Panc1 (cell line): ENCODE results near the gene ZNF45. TPM values are rescaled to one million over a fixed set of nuclear protein-coding genes. Genes with fewer than 3 reads are reported as not detected.

Experiments
- ATAC-seq: fragments of 200-7000 bp; cut with Tn5 transposase; 2 replicates; pipeline ENCODE4 v1.9.1; 2020; ENCODE audit warnings: mild to moderate bottlenecking, moderate library complexity
- BruUV-seq: library from RNA; stranded (reverse); fragments of 400-500 nt; replicated peaks from 2 replicates; lab custom pipeline; 2021; lab: Mats Ljungman, UMichigan
- CTCF ChIA-PET: fragments of 300-600 bp; sonication (Branson Sonifier 250); formaldehyde crosslinking; loops from one replicate; lab custom pipeline; 2022; ENCODE audit warnings: antibody characterized with exemption; lab: Charles Lee
- POLR2A ChIA-PET: fragments of 300-600 bp; sonication (Branson Sonifier 250); formaldehyde crosslinking; loops from one replicate; lab custom pipeline; 2022; ENCODE audit warnings: antibody characterized with exemption; lab: Charles Lee
- DNase-seq: peaks from one replicate; pipeline ENCODE4 v3.0.0-alpha.2; 2010; ENCODE audit warnings: low read depth, low spot score
- H3K27ac ChIP-seq: 2 replicates; pipeline ENCODE4 v1.5.1; 2011; ENCODE audit warnings: mild to moderate bottlenecking, low read length, inconsistent platforms
- H3K27me3 ChIP-seq: fragments of 200-500 bp; sonication (Bioruptor generic); 2 replicates; pipeline ENCODE4 v1.6.0; 2014; ENCODE audit warnings: low read length, inconsistent platforms; ENCODE audit not compliant: control insufficient read depth, insufficient read depth
- H3K36me3 ChIP-seq: fragments of 200-500 bp; sonication (Bioruptor generic); 2 replicates; pipeline ENCODE4 v1.5.1; 2014; ENCODE audit warnings: inconsistent platforms, mild to moderate bottlenecking, low read length, moderate library complexity; ENCODE audit not compliant: control insufficient read depth, insufficient read depth
- H3K4me1 ChIP-seq: 2 replicates; pipeline ENCODE4 v1.5.1; 2011; ENCODE audit warnings: inconsistent platforms, mild to moderate bottlenecking, low read length, moderate library complexity; ENCODE audit not compliant: control insufficient read depth, insufficient read depth
- H3K4me3 ChIP-seq, 2 experiments: 2 replicates each; pipeline ENCODE4 v1.5.1; 2011 to 2012; ENCODE audit warnings: low read depth in 2 of 2, low read length in 2 of 2, mild to moderate bottlenecking in 2 of 2, inconsistent platforms in 1 of 2, moderate library complexity in 1 of 2
- H3K9me3 ChIP-seq: fragments of 200-500 bp; sonication (Bioruptor generic); 2 replicates; pipeline ENCODE4 v1.5.1; 2014; ENCODE audit warnings: low read depth, mild to moderate bottlenecking, inconsistent platforms, low read length, moderate library complexity; ENCODE audit not compliant: control insufficient read depth, insufficient read depth
- POLR2AphosphoS5 ChIP-seq: IDR thresholded peaks from 2 replicates; pipeline ENCODE4 v1.6.1; 2012; ENCODE audit warnings: mild to moderate bottlenecking, low read depth, low read length, moderate library complexity
- SIN3A ChIP-seq: IDR thresholded peaks from 2 replicates; pipeline ENCODE4 v1.6.1; 2012; ENCODE audit warnings: low read depth, mild to moderate bottlenecking, low read length, moderate library complexity, borderline replicate concordance; ENCODE audit not compliant: insufficient read depth
- TCF7L2 ChIP-seq: IDR thresholded peaks from 2 replicates; pipeline ENCODE4 v1.6.1; 2011; ENCODE audit warnings: mild to moderate bottlenecking, low read depth, low read length, inconsistent platforms
- in situ Hi-C: cut with HindIII; loops from 2 replicates; pipeline ENCODE4 v1.10.0; 2016; ENCODE audit warnings: low sequenced_read_pairs, low pct_unique_long_range_greater_than_20kb
- intact Hi-C: fragments of 100-400 bp; cut with micrococcal nuclease; formaldehyde crosslinking; loops from one replicate; pipeline ENCODE4 v1.10.0; 2022; ENCODE audit not compliant: unreplicated experiment
- total RNA-seq: library from RNA; stranded (reverse); gene quantifications from one replicate; pipeline ENCODE4 v1.2.1, GENCODE V29; 2021; ENCODE audit not compliant: unreplicated experiment
- TF ChIP-seq, protein P1 (sequence below): fragments of 450-650 bp; IDR thresholded peaks from 2 replicates; pipeline ENCODE4 v1.5.1; 2017; ENCODE audit warnings: mild to moderate bottlenecking
- TF ChIP-seq, protein P2 (sequence below), 2 experiments: IDR thresholded peaks; 2 replicates each; pipeline ENCODE4 v1.6.1; 2011 to 2012; ENCODE audit warnings: low read depth in 2 of 2, control low read depth in 1 of 2, low read length in 1 of 2, mild to moderate bottlenecking in 1 of 2, moderate library complexity in 1 of 2; ENCODE audit not compliant: insufficient read depth in 1 of 2

The ZNF45 gene
- total RNA-seq, 1 experiment from 2014 or later: 10.7 TPM

DNA sequence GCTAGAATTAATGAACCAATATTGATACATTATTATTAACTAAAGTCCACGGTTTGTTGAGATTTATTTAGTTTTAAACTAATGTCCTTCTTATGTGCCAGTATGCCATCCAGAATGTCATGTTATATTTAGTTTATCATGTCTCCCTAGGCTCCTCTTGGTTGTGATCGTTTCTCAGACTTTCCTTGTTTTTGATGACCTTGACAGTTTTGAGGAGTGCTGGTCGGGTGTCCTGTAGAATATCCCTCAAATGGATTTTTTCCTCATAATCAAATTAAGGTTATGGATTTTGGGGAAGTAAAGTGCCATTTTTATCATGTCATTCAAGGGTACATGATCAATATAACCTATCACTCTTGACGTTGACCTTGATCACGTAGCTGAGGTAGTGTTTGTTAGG lies 6.1 kb upstream of the ZNF45 start:
- Histone ChIP-seq H3K27ac (no peak overlapping the region), H3K4me1 (no peaks in the 10 kb centered on the region), H3K27me3 (no peaks in the 10 kb centered on the region), H3K9me3 (peaks cover 8% of the 10 kb centered on the region; the same call in 1 of the 2 replicates), H3K4me3 (no peak overlapping the region), H3K36me3 (no peaks in the 10 kb centered on the region)
- no TSS peak for BruUV-seq
- POLR2A ChIA-PET: no interaction called here
- intact Hi-C loops: no loop called here
- ATAC-seq (no peak), DNase-seq (no peak)
- CTCF ChIA-PET: no interaction called here
- in situ Hi-C loops: no loop called here
- TF ChIP-seq, protein P1, sequence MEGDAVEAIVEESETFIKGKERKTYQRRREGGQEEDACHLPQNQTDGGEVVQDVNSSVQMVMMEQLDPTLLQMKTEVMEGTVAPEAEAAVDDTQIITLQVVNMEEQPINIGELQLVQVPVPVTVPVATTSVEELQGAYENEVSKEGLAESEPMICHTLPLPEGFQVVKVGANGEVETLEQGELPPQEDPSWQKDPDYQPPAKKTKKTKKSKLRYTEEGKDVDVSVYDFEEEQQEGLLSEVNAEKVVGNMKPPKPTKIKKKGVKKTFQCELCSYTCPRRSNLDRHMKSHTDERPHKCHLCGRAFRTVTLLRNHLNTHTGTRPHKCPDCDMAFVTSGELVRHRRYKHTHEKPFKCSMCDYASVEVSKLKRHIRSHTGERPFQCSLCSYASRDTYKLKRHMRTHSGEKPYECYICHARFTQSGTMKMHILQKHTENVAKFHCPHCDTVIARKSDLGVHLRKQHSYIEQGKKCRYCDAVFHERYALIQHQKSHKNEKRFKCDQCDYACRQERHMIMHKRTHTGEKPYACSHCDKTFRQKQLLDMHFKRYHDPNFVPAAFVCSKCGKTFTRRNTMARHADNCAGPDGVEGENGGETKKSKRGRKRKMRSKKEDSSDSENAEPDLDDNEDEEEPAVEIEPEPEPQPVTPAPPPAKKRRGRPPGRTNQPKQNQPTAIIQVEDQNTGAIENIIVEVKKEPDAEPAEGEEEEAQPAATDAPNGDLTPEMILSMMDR: no peak
- TF ChIP-seq TCF7L2 (no peak), POLR2AphosphoS5 (no peak), SIN3A (no peak)
- TF ChIP-seq, protein P2, sequence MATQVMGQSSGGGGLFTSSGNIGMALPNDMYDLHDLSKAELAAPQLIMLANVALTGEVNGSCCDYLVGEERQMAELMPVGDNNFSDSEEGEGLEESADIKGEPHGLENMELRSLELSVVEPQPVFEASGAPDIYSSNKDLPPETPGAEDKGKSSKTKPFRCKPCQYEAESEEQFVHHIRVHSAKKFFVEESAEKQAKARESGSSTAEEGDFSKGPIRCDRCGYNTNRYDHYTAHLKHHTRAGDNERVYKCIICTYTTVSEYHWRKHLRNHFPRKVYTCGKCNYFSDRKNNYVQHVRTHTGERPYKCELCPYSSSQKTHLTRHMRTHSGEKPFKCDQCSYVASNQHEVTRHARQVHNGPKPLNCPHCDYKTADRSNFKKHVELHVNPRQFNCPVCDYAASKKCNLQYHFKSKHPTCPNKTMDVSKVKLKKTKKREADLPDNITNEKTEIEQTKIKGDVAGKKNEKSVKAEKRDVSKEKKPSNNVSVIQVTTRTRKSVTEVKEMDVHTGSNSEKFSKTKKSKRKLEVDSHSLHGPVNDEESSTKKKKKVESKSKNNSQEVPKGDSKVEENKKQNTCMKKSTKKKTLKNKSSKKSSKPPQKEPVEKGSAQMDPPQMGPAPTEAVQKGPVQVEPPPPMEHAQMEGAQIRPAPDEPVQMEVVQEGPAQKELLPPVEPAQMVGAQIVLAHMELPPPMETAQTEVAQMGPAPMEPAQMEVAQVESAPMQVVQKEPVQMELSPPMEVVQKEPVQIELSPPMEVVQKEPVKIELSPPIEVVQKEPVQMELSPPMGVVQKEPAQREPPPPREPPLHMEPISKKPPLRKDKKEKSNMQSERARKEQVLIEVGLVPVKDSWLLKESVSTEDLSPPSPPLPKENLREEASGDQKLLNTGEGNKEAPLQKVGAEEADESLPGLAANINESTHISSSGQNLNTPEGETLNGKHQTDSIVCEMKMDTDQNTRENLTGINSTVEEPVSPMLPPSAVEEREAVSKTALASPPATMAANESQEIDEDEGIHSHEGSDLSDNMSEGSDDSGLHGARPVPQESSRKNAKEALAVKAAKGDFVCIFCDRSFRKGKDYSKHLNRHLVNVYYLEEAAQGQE (IDR thresholded peaks at IDR 0.05; ENCODE audit: insufficient read depth in 1 of 2, low read depth in 2 of 2, low read length in 1 of 2): no peak

DNA sequence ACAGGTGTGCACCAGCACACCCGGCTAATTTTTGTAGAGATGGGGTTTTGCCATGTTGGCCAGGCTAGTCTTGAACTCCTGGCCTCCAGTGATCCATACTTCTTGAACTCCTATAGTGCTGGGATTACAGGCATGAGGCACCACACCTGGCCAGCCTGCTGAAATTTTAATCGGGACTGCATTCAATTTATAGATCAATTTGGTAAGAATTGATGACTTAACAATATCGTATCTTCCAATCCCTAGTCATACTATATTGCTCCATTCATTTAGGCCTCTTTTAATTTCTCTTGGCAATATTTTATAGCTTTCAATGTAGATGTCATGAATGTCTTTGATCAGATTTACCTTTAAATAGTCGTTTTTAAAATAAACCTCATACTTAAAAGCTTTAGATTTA lies 5.6 kb upstream of the ZNF45 start:
- Histone ChIP-seq H3K4me3 (no peak overlapping the region), H3K9me3 (peaks cover 8% of the 10 kb centered on the region; the same call in 1 of the 2 replicates), H3K4me1 (0 out of 2 replicates have a peak, but pooled peaks cover 2% of the 10 kb centered on the region), H3K27me3 (no peaks in the 10 kb centered on the region), H3K27ac (no peak overlapping the region), H3K36me3 (no peaks in the 10 kb centered on the region)
- ATAC-seq (no peak), DNase-seq (no peak)
- ChIA-PET CTCF (interaction anchor here (0.7 kb wide), 1 partner anchor 175 kb away, joined by 5 read pairs; no protein-coding TSS in a partner anchor), POLR2A (no interaction called here)
- TF ChIP-seq, protein P1: no peak
- TF ChIP-seq, protein P2 (IDR thresholded peaks at IDR 0.05; ENCODE audit: insufficient read depth in 1 of 2, low read depth in 2 of 2, low read length in 1 of 2): no peak
- TF ChIP-seq SIN3A (no peak), TCF7L2 (no peak), POLR2AphosphoS5 (no peak)
- in situ Hi-C loops (no loop called here), intact Hi-C loops (no loop called here)
- BruUV-seq: no TSS peak
